Naive thymus-derived CD4-positive, alpha-beta T cell (primary cell): ENCODE results near the gene MYCBP2. TPM values are rescaled to one million over a fixed set of nuclear protein-coding genes. Genes with fewer than 3 reads are reported as not detected.
"Not testable (repeated sequence)": the region's sequence is repeated elsewhere in the genome, so short reads cannot be mapped to it uniquely, and the experiment has no call there.

Source experiments
- ATAC-seq: fragments of 150-1000 bp; cut with Tn5 transposase; 2 replicates; pipeline ENCODE4 v1.10.0; 2021; ENCODE audit warnings: mild to moderate bottlenecking, moderate library complexity
- CTCF ChIA-PET: fragments of 350-600 bp; sonication (Branson Sonifier 250); formaldehyde crosslinking; loops from one replicate; lab custom pipeline; 2021; ENCODE audit warnings: antibody characterized with exemption; lab: Charles Lee
- POLR2A ChIA-PET: fragments of 350-600 bp; sonication (Branson Sonifier 250); formaldehyde crosslinking; loops from one replicate; lab custom pipeline; 2021; ENCODE audit warnings: antibody characterized with exemption, inconsistent platforms; lab: Charles Lee
- DNase-seq, 9 donors: peaks; one replicate each; pipeline versions ENCODE4 v3.0.0 to v3.0.0-alpha.2; 2020 to 2022; ENCODE audit warnings: mixed read lengths in 1 of 9
- H3K27ac ChIP-seq: one replicate; pipeline ENCODE4 v1.7.0; 2013; ENCODE audit warnings: mild to moderate bottlenecking, low read depth, low read length, moderate library complexity
- H3K27me3 ChIP-seq, 2 donors: one replicate each; pipeline ENCODE4 v1.7.0; 2013; ENCODE audit warnings: low read length in 2 of 2, mild to moderate bottlenecking in 2 of 2, moderate library complexity in 2 of 2; ENCODE audit not compliant: control insufficient read depth in 2 of 2, insufficient read depth in 2 of 2
- H3K36me3 ChIP-seq, 3 experiments: 1 replicate in 2 of 3; 2 replicates in 1 of 3; pipeline ENCODE4 v1.7.0; 2013; ENCODE audit warnings: low read length in 3 of 3, mild to moderate bottlenecking in 3 of 3, moderate library complexity in 1 of 3; ENCODE audit not compliant: insufficient read depth in 3 of 3, control insufficient read depth in 2 of 3
- H3K4me1 ChIP-seq, 2 donors: one replicate each; pipeline ENCODE4 v1.7.0; 2013; ENCODE audit warnings: low read length in 2 of 2, mild to moderate bottlenecking in 2 of 2, moderate library complexity in 1 of 2; ENCODE audit not compliant: control insufficient read depth in 2 of 2, insufficient read depth in 2 of 2
- H3K4me3 ChIP-seq: 2 replicates; pipeline ENCODE4 v1.7.0; 2013; ENCODE audit warnings: mild to moderate bottlenecking, low read length
- H3K9me3 ChIP-seq, 3 experiments: 1 replicate in 2 of 3; 2 replicates in 1 of 3; pipeline ENCODE4 v1.7.0; 2013; ENCODE audit warnings: low read length in 3 of 3; ENCODE audit not compliant: control insufficient read depth in 2 of 3
- H3K27ac Mint-ChIP-seq, 9 donors: one replicate each; pipeline ENCODE4 v1.8.0; 2020 to 2022; ENCODE audit warnings: mixed read lengths in 9 of 9, mild to moderate bottlenecking in 8 of 9, moderate library complexity in 5 of 9, inconsistent platforms in 2 of 9
- H3K27me3 Mint-ChIP-seq, 5 donors: one replicate each; pipeline ENCODE4 v1.8.0; 2021 to 2022; ENCODE audit warnings: mixed read lengths in 5 of 5, mild to moderate bottlenecking in 1 of 5
- H3K36me3 Mint-ChIP-seq, 5 donors: one replicate each; pipeline ENCODE4 v1.8.0; 2020 to 2022; ENCODE audit warnings: mixed read lengths in 5 of 5, mild to moderate bottlenecking in 3 of 5, inconsistent platforms in 1 of 5
- H3K4me1 Mint-ChIP-seq, 7 donors: one replicate each; pipeline ENCODE4 v1.8.0; 2020 to 2022; ENCODE audit warnings: mixed read lengths in 7 of 7, mild to moderate bottlenecking in 3 of 7, inconsistent platforms in 1 of 7
- H3K4me3 Mint-ChIP-seq, 10 donors: one replicate each; pipeline ENCODE4 v1.8.0; 2020 to 2022; ENCODE audit warnings: mild to moderate bottlenecking in 10 of 10, mixed read lengths in 10 of 10, moderate library complexity in 6 of 10, inconsistent platforms in 2 of 10
- H3K9me3 Mint-ChIP-seq, 11 donors: one replicate each; pipeline ENCODE4 v1.8.0; 2020 to 2022; ENCODE audit warnings: mixed read lengths in 11 of 11, mild to moderate bottlenecking in 4 of 11, inconsistent platforms in 1 of 11, moderate library complexity in 1 of 11
- intact Hi-C, 2 donors: fragments of 100-400 bp; cut with micrococcal nuclease; formaldehyde crosslinking; loops; one replicate each; pipeline ENCODE4 v1.15.1; 2023
- polyA plus RNA-seq, 2 donors: library from polyadenylated mRNA; unstranded; fragments of 300-500 nt; fragmentation: Illumina TruSeq; gene quantifications; one replicate each; pipeline ENCODE4 v1.2.3, GENCODE V29; 2021
- total RNA-seq, 6 experiments: library from RNA in 5 of 6; stranded (reverse) in 5 of 6; gene quantifications; 1 replicate in 5 of 6; 2 replicates in 1 of 6; pipeline ENCODE4 v1.2.3 and lab custom pipeline; 2021 to 2026

The MYCBP2 gene
- total and polyA plus RNA-seq, 7 experiments from 2014 or later, result 38.8 to 216 (median 162) TPM

- ChIA-PET POLR2A (no interaction called here), CTCF (no interaction called here)
- H3K4me3 Mint-ChIP-seq, result peak overlapping the region in 6 of 10 donors; percentile 2 to 55 (median 20)
- peak overlapping the region in 3 of 9 donors; percentile 14 to 88 (median 18) for H3K27ac Mint-ChIP-seq
- no peak overlapping the region for H3K4me3 ChIP-seq
- H3K4me1 Mint-ChIP-seq, result peaks cover 7 to 22% (median 14%) of the 10 kb centered on the region in 7 donors
- DNase-seq (no peak), ATAC-seq (no peak)
- H3K36me3 ChIP-seq, result no peaks in the 10 kb centered on the region
- H3K36me3 Mint-ChIP-seq, result no peaks in the 10 kb centered on the region
- H3K27me3 ChIP-seq, result no peaks in the 10 kb centered on the region
- H3K9me3 Mint-ChIP-seq, result no peaks in the 10 kb centered on the region
- intact Hi-C loops, result no loop called here
- no peak overlapping the region for H3K27ac ChIP-seq
- no peaks in the 10 kb centered on the region for H3K9me3 ChIP-seq
- H3K4me1 ChIP-seq, result peaks cover 0 to 10% of the 10 kb centered on the region in 2 donors
- no peaks in the 10 kb centered on the region for H3K27me3 Mint-ChIP-seq
Observed at GRCh38 chr13:77353995-77354394, 27.1 kb upstream of the MYCBP2 start.

DNA sequence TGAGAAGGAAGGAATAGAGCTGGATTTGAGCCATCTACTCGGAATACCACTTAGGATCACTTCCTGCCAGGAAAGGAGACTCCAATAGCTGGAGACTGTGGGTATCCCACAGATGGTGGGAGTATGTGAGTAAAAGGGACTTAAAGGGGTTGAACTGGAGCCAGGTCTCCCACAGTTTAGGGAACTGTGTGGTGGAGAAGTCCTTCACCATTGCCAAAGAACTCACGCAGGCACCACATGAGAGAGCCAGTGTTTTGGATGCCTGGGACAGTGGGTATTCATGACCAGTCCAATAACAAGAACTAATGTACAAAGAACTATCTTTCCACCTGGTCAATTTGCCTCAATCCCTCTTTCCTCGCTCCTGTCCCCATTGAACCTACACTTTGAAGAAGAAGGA lies 24.4 kb upstream of the MYCBP2 start:
- peaks cover 7 to 28% (median 20%) of the 10 kb centered on the region in 7 donors for H3K4me1 Mint-ChIP-seq
- H3K27ac Mint-ChIP-seq, result no peak overlapping the region
- no peak overlapping the region for H3K4me3 ChIP-seq
- H3K36me3 Mint-ChIP-seq, result no peaks in the 10 kb centered on the region
- DNase-seq (no peak), ATAC-seq (no peak)
- H3K27ac ChIP-seq, result no peak overlapping the region
- no peaks in the 10 kb centered on the region for H3K27me3 Mint-ChIP-seq
- no peaks in the 10 kb centered on the region for H3K9me3 Mint-ChIP-seq
- no peak overlapping the region for H3K4me3 Mint-ChIP-seq
- intact Hi-C loops, result no loop called here
- CTCF ChIA-PET, result no interaction called here
- POLR2A ChIA-PET, result no interaction called here
- H3K27me3 ChIP-seq, result no peaks in the 10 kb centered on the region
- H3K9me3 ChIP-seq, result no peaks in the 10 kb centered on the region
- H3K36me3 ChIP-seq, result no peaks in the 10 kb centered on the region
- H3K4me1 ChIP-seq, result peaks cover 0 to 10% of the 10 kb centered on the region in 2 donors

DNA sequence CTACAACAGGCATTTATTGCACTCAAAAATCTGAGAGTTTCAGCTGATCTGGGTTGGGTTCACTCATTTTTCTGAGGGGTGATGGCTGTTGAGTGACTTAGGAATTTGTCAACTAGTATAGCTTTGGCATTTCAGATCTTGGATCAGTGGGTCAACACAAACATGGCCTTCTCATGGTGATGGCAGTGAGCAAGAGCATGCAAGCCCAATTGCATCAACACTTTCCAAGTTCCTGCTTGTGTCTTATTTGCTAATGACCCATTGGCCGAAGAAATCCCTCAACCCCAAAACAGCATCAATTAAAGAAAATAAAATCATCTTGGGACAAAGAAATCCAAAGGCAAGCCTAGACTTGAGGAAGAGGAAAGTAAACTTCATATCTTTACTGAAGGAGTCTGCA lies 23.9 kb upstream of the MYCBP2 start:
- ATAC-seq (no peak), DNase-seq (no peak)
- Mint-ChIP-seq H3K27ac (no peak overlapping the region), H3K27me3 (no peaks in the 10 kb centered on the region), H3K9me3 (no peaks in the 10 kb centered on the region), H3K4me1 (peaks cover 7 to 32% (median 23%) of the 10 kb centered on the region in 7 donors), H3K4me3 (no peak overlapping the region), H3K36me3 (no peaks in the 10 kb centered on the region)
- intact Hi-C loops, result no loop called here
- Histone ChIP-seq H3K36me3 (no peaks in the 10 kb centered on the region), H3K27me3 (no peaks in the 10 kb centered on the region), H3K4me3 (no peak overlapping the region), H3K4me1 (peaks cover 0 to 10% of the 10 kb centered on the region in 2 donors), H3K27ac (no peak overlapping the region), H3K9me3 (no peaks in the 10 kb centered on the region)
- ChIA-PET CTCF (no interaction called here), POLR2A (no interaction called here)

DNA sequence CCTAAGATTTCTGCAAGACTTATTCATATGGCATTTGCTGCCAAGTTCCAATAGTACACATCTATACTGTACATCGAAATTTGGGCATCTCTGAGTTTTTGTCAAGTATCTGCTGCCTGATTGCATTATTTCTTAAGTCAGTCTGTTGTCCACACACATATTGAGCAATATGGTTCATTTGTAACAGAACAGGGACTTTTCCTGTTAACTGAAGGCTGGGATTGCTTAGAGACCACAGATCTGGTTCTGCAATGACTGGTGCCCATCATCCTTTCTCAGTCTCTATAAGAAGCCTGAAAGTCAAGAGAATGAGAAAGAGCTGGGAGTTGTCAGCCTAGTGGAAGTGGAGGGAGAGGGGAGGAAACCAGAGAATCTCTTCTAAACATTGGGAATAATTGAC lies 22.5 kb upstream of the MYCBP2 start:
- intact Hi-C loops, result no loop called here
- Histone ChIP-seq H3K4me3 (no peak overlapping the region), H3K36me3 (no peaks in the 10 kb centered on the region), H3K9me3 (no peaks in the 10 kb centered on the region), H3K27me3 (no peaks in the 10 kb centered on the region), H3K27ac (no peak overlapping the region), H3K4me1 (peaks cover 0 to 10% of the 10 kb centered on the region in 2 donors)
- H3K27ac Mint-ChIP-seq, result no peak overlapping the region
- no peak for ATAC-seq
- DNase-seq, result no peak
- no peaks in the 10 kb centered on the region for H3K36me3 Mint-ChIP-seq
- POLR2A ChIA-PET, result no interaction called here
- no peaks in the 10 kb centered on the region for H3K27me3 Mint-ChIP-seq
- peaks cover 13 to 31% (median 23%) of the 10 kb centered on the region in 7 donors for H3K4me1 Mint-ChIP-seq
- no peak overlapping the region for H3K4me3 Mint-ChIP-seq
- H3K9me3 Mint-ChIP-seq, result no peaks in the 10 kb centered on the region
- CTCF ChIA-PET, result interaction anchor here (0.5 kb wide), 1 partner anchor 14 kb away, joined by 4 read pairs; no protein-coding TSS in a partner anchor

- intact Hi-C loops, H3K9me3 ChIP-seq, CTCF ChIA-PET, H3K27ac Mint-ChIP-seq, H3K4me3 ChIP-seq, ATAC-seq, POLR2A ChIA-PET, H3K36me3 ChIP-seq, H3K9me3 Mint-ChIP-seq, H3K36me3 Mint-ChIP-seq, H3K27ac ChIP-seq, H3K4me3 Mint-ChIP-seq, DNase-seq, H3K27me3 Mint-ChIP-seq, H3K4me1 ChIP-seq, H3K27me3 ChIP-seq: not testable (repeated sequence)
- peaks cover 6 to 15% (median 13%) of the 10 kb centered on the region in 7 donors for H3K4me1 Mint-ChIP-seq
Observed at GRCh38 chr13:77347351-77347750, 20.5 kb upstream of the MYCBP2 start.

GRCh38 chr13:77345150-77345780 lies 18.4 kb upstream of the MYCBP2 start:
- Histone ChIP-seq H3K4me1 (no peaks in the 10 kb centered on the region), H3K27me3 (no peaks in the 10 kb centered on the region), H3K27ac (no peak overlapping the region), H3K4me3 (no peak overlapping the region), H3K36me3 (no peaks in the 10 kb centered on the region), H3K9me3 (no peaks in the 10 kb centered on the region)
- H3K27ac Mint-ChIP-seq, result peak overlapping the region in 1 of 9 donors; percentile 49
- ChIA-PET CTCF (no interaction called here), POLR2A (interaction anchor here (0.7 kb wide), 1 partner anchor 8 kb away, joined by 4 read pairs; no protein-coding TSS in a partner anchor)
- H3K27me3 Mint-ChIP-seq, result no peaks in the 10 kb centered on the region
- peaks cover 10 to 24% (median 17%) of the 10 kb centered on the region in 7 donors for H3K4me1 Mint-ChIP-seq
- peaks cover 0 to 3% (median 0%) of the 10 kb centered on the region in 5 donors for H3K36me3 Mint-ChIP-seq
- no peak for ATAC-seq
- intact Hi-C loops, result no loop called here
- peak overlapping the region in 1 of 10 donors; percentile 5 for H3K4me3 Mint-ChIP-seq
- DNase-seq, result no peak
- H3K9me3 Mint-ChIP-seq, result peaks cover 0 to 6% (median 0%) of the 10 kb centered on the region in 11 donors

DNA sequence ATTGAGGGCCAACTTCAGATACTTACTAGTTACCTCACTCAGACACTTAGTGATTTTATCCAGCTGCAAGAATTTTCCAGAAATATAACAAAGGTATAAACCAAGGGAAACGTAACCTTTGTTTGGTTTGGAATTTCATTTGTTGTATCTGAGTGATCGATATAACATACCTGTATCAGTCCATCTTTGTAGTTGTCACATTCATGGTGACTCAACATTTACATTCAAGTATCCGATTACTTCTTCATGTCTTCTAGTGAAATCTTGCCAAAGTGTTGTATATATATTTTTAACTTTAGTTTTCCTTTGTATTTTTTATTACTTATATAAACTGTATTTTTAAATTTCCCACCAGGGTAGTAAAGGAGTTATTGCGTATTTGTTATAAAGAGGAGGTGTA lies 16.9 kb upstream of the MYCBP2 start:
- H3K27me3 ChIP-seq, result no peaks in the 10 kb centered on the region
- H3K4me1 ChIP-seq, result no peaks in the 10 kb centered on the region
- no peak overlapping the region for H3K27ac ChIP-seq
- peaks cover 0 to 6% (median 0%) of the 10 kb centered on the region in 11 donors for H3K9me3 Mint-ChIP-seq
- no peaks in the 10 kb centered on the region for H3K9me3 ChIP-seq
- ATAC-seq (no peak), DNase-seq (no peak)
- no peaks in the 10 kb centered on the region for H3K36me3 ChIP-seq
- CTCF ChIA-PET, result no interaction called here
- no peak overlapping the region for H3K4me3 ChIP-seq
- H3K36me3 Mint-ChIP-seq, result peaks cover 0 to 3% (median 0%) of the 10 kb centered on the region in 5 donors
- no peak overlapping the region for H3K4me3 Mint-ChIP-seq
- peaks cover 10 to 35% (median 28%) of the 10 kb centered on the region in 7 donors for H3K4me1 Mint-ChIP-seq
- no peaks in the 10 kb centered on the region for H3K27me3 Mint-ChIP-seq
- no peak overlapping the region for H3K27ac Mint-ChIP-seq
- POLR2A ChIA-PET, result interaction anchor here (2.3 kb wide), 1 partner anchor 14 kb away, joined by 7 read pairs; no protein-coding TSS in a partner anchor
- intact Hi-C loops, result no loop called here
